ENCODE measurements around the gene SMCP.

The SMCP gene

GRCh38 chr1:152860129-152860528 is 18.0 kb upstream of the SMCP start:
- no peaks in the 10 kb centered on the region for H4K20me1 ChIP-seq (ENCODE audit: insufficient read depth, low read length, poor library complexity, severe bottlenecking)
- H2AFZ ChIP-seq (ENCODE audit: low read length) = no peak overlapping the region
- no peak overlapping the region for H3K4me2 ChIP-seq (ENCODE audit: low read depth, low read length, poor library complexity, severe bottlenecking)
- no peaks in the 10 kb centered on the region for H3K36me3 ChIP-seq (ENCODE audit: insufficient read depth, low read length)
- H3K9me3 ChIP-seq (ENCODE audit: insufficient read depth, low read depth, low read length) = no peaks in the 10 kb centered on the region
- H3K79me2 ChIP-seq (ENCODE audit: insufficient read depth, low read length) = no peaks in the 10 kb centered on the region
- H3K4me3 ChIP-seq (ENCODE audit: low read length, poor library complexity, severe bottlenecking) = no peak overlapping the region
- H3K4me1 ChIP-seq (ENCODE audit: insufficient read depth, low read length, poor library complexity, severe bottlenecking) = no peaks in the 10 kb centered on the region
- 0 out of 2 replicates have a peak, but pooled peaks cover 3% of the 10 kb centered on the region for H3K9me2 ChIP-seq (replicated peaks; ENCODE audit: low read depth, low read length)
- H3F3A ChIP-seq (ENCODE audit: low read depth) = no peaks in the 10 kb centered on the region
- H3K9ac ChIP-seq (ENCODE audit: low read depth, low read length, poor library complexity, severe bottlenecking) = no peak overlapping the region
- no peaks in the 10 kb centered on the region for H3K27me3 ChIP-seq (ENCODE audit: insufficient read depth, low read length, poor library complexity, severe bottlenecking)
- no peak for TF ChIP-seq EZH2phosphoT487 (IDR thresholded peaks at IDR 0.05; ENCODE audit: borderline replicate concordance)
- no peak for TF ChIP-seq CTCF (conservative IDR thresholded peaks at IDR 0.05; ENCODE audit: low read length)

- no peak overlapping the region for H3K9ac ChIP-seq (ENCODE audit: low read depth, low read length, poor library complexity, severe bottlenecking)
- TF ChIP-seq EZH2phosphoT487 (IDR thresholded peaks at IDR 0.05; ENCODE audit: borderline replicate concordance) (no peak), CTCF (conservative IDR thresholded peaks at IDR 0.05; ENCODE audit: low read length) (no peak)
- H3K9me3 ChIP-seq (ENCODE audit: insufficient read depth, low read depth, low read length) = no peaks in the 10 kb centered on the region
- H3K9me2 ChIP-seq (replicated peaks; ENCODE audit: low read depth, low read length) = 0 out of 2 replicates have a peak, but pooled peaks cover 3% of the 10 kb centered on the region
- no peaks in the 10 kb centered on the region for H3K79me2 ChIP-seq (ENCODE audit: insufficient read depth, low read length)
- no peak overlapping the region for H3K4me2 ChIP-seq (ENCODE audit: low read depth, low read length, poor library complexity, severe bottlenecking)
- no peaks in the 10 kb centered on the region for H3K4me1 ChIP-seq (ENCODE audit: insufficient read depth, low read length, poor library complexity, severe bottlenecking)
- no peaks in the 10 kb centered on the region for H3K36me3 ChIP-seq (ENCODE audit: insufficient read depth, low read length)
- H3K27me3 ChIP-seq (ENCODE audit: insufficient read depth, low read length, poor library complexity, severe bottlenecking) = no peaks in the 10 kb centered on the region
- no peaks in the 10 kb centered on the region for H3F3A ChIP-seq (ENCODE audit: low read depth)
- H3K4me3 ChIP-seq (ENCODE audit: low read length, poor library complexity, severe bottlenecking) = no peak overlapping the region
- H4K20me1 ChIP-seq (ENCODE audit: insufficient read depth, low read length, poor library complexity, severe bottlenecking) = no peaks in the 10 kb centered on the region
- H2AFZ ChIP-seq (ENCODE audit: low read length) = no peak overlapping the region
Observed at GRCh38 chr1:152861374-152861773, 16.7 kb upstream of the SMCP start.

GRCh38 chr1:152864443-152864842 is 13.7 kb upstream of the SMCP start:
- no peaks in the 10 kb centered on the region for H3K9me3 ChIP-seq (ENCODE audit: insufficient read depth, low read depth, low read length)
- H3F3A ChIP-seq (ENCODE audit: low read depth) = no peaks in the 10 kb centered on the region
- no peak overlapping the region for H2AFZ ChIP-seq (ENCODE audit: low read length)
- H4K20me1 ChIP-seq (ENCODE audit: insufficient read depth, low read length, poor library complexity, severe bottlenecking) = no peaks in the 10 kb centered on the region
- H3K9ac ChIP-seq (ENCODE audit: low read depth, low read length, poor library complexity, severe bottlenecking) = no peak overlapping the region
- no peaks in the 10 kb centered on the region for H3K79me2 ChIP-seq (ENCODE audit: insufficient read depth, low read length)
- no peaks in the 10 kb centered on the region for H3K9me2 ChIP-seq (replicated peaks; ENCODE audit: low read depth, low read length)
- H3K4me2 ChIP-seq (ENCODE audit: low read depth, low read length, poor library complexity, severe bottlenecking) = no peak overlapping the region
- no peaks in the 10 kb centered on the region for H3K27me3 ChIP-seq (ENCODE audit: insufficient read depth, low read length, poor library complexity, severe bottlenecking)
- H3K36me3 ChIP-seq (ENCODE audit: insufficient read depth, low read length) = no peaks in the 10 kb centered on the region
- H3K4me1 ChIP-seq (ENCODE audit: insufficient read depth, low read length, poor library complexity, severe bottlenecking) = no peaks in the 10 kb centered on the region
- TF ChIP-seq CTCF (conservative IDR thresholded peaks at IDR 0.05; ENCODE audit: low read length) = no peak
- no peak for TF ChIP-seq EZH2phosphoT487 (IDR thresholded peaks at IDR 0.05; ENCODE audit: borderline replicate concordance)
- no peak overlapping the region for H3K4me3 ChIP-seq (ENCODE audit: low read length, poor library complexity, severe bottlenecking)
